Measurements from ENCODE around the gene RBM6.
A peak's percentile ranks its signal among the peaks of the same experiment; 100 is the strongest.
"Not testable (repeated sequence)": the region's sequence is repeated elsewhere in the genome, so short reads cannot be mapped to it uniquely, and the experiment has no call there.

Gene RBM6, protein sequence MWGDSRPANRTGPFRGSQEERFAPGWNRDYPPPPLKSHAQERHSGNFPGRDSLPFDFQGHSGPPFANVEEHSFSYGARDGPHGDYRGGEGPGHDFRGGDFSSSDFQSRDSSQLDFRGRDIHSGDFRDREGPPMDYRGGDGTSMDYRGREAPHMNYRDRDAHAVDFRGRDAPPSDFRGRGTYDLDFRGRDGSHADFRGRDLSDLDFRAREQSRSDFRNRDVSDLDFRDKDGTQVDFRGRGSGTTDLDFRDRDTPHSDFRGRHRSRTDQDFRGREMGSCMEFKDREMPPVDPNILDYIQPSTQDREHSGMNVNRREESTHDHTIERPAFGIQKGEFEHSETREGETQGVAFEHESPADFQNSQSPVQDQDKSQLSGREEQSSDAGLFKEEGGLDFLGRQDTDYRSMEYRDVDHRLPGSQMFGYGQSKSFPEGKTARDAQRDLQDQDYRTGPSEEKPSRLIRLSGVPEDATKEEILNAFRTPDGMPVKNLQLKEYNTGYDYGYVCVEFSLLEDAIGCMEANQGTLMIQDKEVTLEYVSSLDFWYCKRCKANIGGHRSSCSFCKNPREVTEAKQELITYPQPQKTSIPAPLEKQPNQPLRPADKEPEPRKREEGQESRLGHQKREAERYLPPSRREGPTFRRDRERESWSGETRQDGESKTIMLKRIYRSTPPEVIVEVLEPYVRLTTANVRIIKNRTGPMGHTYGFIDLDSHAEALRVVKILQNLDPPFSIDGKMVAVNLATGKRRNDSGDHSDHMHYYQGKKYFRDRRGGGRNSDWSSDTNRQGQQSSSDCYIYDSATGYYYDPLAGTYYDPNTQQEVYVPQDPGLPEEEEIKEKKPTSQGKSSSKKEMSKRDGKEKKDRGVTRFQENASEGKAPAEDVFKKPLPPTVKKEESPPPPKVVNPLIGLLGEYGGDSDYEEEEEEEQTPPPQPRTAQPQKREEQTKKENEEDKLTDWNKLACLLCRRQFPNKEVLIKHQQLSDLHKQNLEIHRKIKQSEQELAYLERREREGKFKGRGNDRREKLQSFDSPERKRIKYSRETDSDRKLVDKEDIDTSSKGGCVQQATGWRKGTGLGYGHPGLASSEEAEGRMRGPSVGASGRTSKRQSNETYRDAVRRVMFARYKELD

DNA sequence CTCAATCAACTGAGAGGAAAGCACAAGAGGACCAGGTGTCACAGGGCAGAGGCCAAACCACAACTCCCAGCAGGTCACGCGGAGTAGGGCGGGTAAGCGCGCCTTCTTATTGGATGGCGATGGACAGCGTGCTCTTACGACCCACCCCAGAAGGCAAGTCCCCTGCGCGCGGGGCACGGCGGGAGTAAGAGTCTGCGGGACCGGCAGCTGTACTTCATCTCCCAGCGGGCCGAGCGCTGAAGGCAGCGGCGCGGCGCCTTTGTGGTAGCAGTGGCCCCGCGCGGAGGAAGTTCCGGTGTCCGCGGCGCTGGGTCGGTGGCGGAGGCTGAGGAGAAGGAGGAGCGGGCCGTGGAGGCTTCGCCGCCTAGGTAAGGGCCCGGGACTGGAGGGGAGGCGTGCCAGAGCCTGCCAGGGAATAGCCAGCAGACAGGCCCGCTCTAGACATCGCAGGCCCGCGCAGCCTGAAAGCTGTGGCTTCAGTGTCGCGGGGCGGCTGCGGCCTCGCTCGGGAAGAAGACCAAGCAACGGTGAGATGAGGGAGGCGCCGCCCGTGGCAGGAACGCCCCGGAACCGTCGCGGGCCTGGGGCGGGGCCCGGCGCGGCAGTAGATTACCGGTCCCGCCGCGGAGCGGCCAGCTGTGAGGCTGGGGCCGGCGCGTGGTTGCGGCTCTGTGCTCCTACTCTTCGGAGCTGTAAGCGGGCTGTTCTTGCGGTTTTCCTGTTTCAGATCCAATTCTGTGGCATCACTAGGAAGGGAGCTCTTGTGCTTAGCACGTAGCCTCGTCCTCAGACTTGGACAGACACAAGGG lies at the start of gene RBM6:
Gene RBM6 (plus strand): TSS at position 293 of the 809 bp plus-strand sequence. CDS start 22,492 bp downstream, outside the sequence.
- DNase-seq = peak; percentile 84

GRCh38 chr3:49895791-49896190 lies 44.2 kb upstream of the RBM6 start:
- no peak for DNase-seq

DNA sequence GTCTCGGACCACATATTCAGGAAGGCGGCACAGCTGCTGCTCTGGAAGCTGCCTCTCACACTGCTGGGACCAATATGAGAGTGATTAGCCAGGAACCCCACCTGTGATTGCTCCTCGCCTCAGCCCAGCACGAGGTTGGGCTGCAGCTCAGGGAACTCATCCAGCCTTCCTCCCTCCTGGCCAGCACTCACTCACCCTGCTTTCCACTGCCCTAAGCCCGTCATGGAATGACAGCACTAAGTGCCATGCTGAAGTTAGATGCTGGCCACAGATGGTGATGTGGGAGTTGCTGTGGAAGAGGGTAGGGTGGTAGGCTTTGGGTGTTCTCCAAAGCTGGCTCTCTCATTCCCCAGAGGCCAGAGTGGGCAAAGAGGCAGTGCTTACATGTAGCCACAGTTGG lies 43.6 kb upstream of the RBM6 start:
- DNase-seq = no peak

- no peak for DNase-seq
Observed at GRCh38 chr3:49898991-49899390, 41.0 kb upstream of the RBM6 start.

DNA sequence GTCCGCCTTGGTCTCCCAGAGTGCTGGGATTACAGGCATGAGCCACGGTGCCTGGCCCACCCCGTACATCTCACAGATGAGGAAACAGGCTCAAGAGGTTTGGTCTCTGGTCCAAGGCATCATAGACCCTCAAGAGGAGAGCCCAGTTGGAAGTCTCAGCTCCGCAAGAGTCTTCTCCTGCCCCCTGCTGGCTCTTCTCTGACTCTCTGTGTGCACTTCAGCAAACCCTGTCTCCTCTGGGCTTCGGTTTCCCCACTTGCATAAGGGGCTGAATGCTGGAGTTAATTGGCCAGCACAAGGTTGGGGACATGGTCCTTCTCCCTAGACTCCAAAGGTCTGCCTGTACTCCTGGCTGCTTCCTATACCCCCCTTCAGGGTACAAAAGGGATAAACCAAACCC lies 40.1 kb upstream of the RBM6 start:
- DNase-seq = no peak

DNA sequence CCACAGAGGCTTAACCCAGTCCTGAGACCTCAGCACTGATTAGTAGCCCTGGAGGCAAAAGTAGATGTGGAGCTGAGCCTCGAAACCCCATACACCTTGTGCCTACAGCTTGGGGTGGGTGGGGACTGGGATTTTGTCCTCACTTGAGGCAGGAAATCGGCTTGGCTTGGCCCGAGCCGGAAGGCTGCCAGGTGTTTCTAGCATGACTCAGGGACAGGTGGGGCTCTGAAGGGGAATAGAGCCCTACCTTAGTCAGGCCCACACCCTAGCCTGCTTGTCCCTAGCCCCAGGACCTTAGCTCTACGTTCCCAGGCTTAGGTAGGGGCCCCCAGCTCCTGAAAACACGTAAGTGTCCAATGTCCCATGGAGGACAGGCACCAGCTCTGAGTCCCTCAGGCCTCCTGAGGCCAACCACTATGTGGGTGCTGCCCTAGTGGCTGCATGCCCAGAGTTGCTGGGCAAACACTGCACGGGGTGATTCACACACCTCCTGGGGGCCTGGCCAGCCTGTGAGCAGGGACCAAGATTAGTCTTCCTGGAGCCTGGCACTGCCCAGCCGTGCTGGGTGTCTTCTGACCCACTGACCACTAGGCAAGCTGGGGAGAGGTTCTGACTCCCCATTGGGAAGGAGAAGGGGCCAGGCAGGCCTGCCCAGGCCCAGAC lies 39.3 kb upstream of the RBM6 start:
- DNase-seq = no peak

- no peak for DNase-seq
Observed at GRCh38 chr3:49901366-49902339, 38.3 kb upstream of the RBM6 start.

- no peak for DNase-seq
Observed at GRCh38 chr3:49902511-49903345, 37.2 kb upstream of the RBM6 start.

DNA sequence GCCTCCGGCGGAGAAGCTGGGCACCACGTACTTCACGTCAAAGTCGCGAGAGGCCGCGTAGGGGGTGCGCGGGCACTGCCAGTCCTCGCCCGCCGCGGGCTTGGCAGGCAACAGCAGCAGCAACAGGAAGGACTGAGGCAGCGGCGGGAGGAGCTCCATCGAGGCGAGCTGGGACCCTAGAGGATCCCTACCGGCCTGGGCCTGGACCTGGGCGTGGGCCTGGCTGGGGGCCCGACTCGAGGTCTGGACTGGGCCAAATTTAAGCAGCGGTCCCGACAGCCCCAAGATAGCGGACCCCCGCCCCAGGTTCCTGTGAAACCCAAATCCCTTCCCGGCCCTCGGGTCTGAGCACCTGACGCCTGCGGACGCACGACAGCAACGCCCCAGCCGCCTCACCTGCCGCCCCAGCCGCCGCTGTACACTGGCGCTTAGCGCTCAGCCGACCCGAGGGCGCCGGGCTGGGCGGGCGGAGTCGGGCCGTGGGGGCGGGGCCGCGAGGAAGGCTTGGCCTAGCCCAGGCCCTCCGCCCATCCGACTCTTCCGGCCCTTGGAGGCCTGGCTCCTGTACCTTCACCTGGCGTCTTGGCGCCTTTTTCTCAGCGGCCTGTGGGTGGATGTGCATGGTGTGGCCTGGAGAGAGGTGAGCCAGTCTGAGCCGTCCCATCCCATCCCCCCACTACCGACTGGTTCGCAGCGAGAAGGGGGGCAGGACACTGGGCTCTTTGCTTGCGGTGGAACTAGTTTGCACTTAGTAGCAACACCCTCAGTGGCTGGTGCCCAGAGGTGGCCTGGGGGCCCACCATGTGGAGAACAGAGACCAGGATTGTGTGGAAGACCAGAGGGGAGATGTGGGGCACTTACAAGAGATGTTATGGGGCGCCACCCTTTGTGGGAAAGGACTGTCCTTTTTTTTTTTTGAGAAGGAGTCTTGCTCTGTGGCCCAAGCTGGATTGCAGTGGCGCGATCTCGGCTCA lies 36.2 kb upstream of the RBM6 start, which contains the start of gene MST1R:
Gene MST1R (minus strand): TSS at position 423 of the 974 bp plus-strand sequence. CDS start 264 bp downstream, at position 159.
- no peak for DNase-seq

DNA sequence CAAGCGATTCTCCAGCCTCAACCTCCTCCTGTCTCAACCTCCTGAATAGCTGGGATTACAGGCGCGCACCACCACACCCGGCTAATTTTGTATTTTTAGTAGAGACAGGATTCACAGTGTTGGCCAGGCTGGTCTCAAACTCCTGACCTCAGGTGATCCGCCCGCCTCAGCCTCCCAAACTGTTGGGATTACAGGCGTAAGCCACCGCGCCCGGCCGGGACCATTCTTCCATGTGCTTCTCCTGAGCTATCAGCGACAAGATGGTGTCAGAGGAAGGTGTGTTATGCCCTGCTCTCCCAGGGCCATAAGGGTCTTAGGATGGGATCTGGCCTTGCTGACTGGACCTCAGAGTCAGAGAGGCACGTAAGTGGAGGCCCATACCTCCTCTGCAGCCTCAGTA lies 35.5 kb upstream of the RBM6 start:
- DNase-seq = not testable (repeated sequence)

DNA sequence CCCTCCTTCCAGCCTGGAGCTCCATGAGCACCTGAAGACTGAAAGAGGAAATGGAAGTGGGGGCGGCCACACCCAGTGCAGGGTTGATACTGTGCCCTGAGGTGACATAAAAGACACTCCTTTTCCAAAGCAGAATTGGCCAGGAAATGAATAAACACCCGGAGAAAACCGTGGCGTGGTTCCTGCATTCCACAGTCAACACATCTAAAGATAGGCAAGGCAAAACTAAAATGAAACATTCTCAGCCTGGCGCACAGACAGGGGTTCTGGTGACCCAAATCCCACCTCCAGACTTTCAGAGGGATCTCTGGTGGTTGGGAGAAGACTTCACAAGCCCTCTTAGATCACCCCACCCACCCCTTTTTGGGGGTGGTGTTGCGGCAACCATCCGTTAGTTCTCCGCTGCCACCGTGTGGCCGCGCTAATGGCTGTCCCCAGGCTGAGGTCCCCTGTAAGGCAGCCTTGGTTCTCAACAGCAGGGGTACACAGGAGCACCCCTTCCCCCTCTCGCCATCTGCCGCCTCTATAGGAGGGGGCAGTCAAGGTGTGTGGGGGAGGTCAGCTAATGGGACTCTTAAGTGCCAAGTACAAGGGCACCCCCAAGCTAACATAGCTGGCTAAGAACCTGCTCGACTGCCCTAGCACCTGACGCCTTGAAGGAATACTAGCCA lies 33.7 kb upstream of the RBM6 start:
- DNase-seq = peak; percentile 8

- no peak for DNase-seq
Observed at GRCh38 chr3:49908373-49909199, 31.4 kb upstream of the RBM6 start.

- DNase-seq = no peak
Observed at GRCh38 chr3:49910409-49911123, 29.4 kb upstream of the RBM6 start.

DNA sequence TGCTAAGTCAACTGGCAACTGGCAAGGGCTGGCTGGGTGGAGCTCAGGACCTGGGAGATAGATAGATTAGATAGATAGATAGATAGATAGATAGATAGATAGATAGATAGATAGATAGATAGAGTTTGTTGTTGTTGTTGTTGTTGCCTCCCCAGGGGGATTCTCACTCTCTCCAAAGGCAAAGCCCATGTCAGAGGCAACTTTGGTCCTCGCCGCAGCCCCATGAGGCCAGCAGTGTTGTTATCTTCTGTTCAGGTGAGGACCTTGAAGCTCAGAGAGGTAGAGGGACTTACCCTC lies 28.9 kb upstream of the RBM6 start:
- no peak for DNase-seq

- no peak for DNase-seq
Observed at GRCh38 chr3:49911611-49912010, 28.3 kb upstream of the RBM6 start.

DNA sequence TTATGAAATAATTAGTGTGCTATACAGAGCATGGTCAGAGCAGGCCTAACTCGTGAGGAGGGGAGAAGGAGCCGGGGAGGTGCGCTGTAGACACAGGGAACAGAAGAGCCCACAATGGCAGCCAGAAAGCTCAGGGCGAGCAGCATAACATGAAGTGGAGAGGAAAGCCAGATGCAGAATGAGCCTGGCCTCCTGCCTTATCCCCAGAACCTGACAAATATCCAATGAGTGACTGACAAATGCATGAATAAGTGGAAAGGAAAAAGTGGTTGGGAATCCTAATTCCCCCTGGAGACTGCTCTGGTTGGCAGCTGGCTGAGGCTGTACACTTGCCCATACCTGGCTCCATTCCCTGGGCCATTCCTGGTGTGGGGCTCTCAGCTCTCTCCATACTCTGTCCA lies 27.1 kb upstream of the RBM6 start:
- peak; percentile 33 for DNase-seq
